Neuronal stem cell (in vitro differentiated cells): ENCODE data around the gene MAML2.

ENCODE experiments used
- DNase-seq: peaks from one replicate; pipeline ENCODE4 v3.0.0-alpha.2; 2013; ENCODE audit warnings: low spot score
- H2AFZ ChIP-seq: one replicate; pipeline ENCODE4 v1.6.1; 2013; ENCODE audit warnings: mild to moderate bottlenecking, low read length, inconsistent platforms
- H2AK5ac ChIP-seq: 2 replicates; pipeline ENCODE4 v1.6.1; 2013; ENCODE audit warnings: low read depth, mild to moderate bottlenecking, inconsistent platforms, low read length, moderate library complexity, mixed read lengths
- H2BK120ac ChIP-seq: 2 replicates; pipeline ENCODE4 v1.6.1; 2013; ENCODE audit warnings: low read depth, mild to moderate bottlenecking, inconsistent platforms, low read length, moderate library complexity, mixed read lengths
- H2BK12ac ChIP-seq: one replicate; pipeline ENCODE4 v1.6.1; 2013; ENCODE audit warnings: low read length, inconsistent platforms
- H2BK15ac ChIP-seq: 2 replicates; pipeline ENCODE4 v1.6.1; 2013; ENCODE audit warnings: mild to moderate bottlenecking, low read length, inconsistent platforms, mixed read lengths
- H2BK5ac ChIP-seq: one replicate; pipeline ENCODE4 v1.6.1; 2013; ENCODE audit warnings: inconsistent platforms, mild to moderate bottlenecking, low read length, moderate library complexity
- H3K14ac ChIP-seq: one replicate; pipeline ENCODE4 v1.6.1; 2013; ENCODE audit warnings: low read length, inconsistent platforms
- H3K18ac ChIP-seq: 2 replicates; pipeline ENCODE4 v1.6.1; 2013; ENCODE audit warnings: low read length, inconsistent platforms
- H3K23ac ChIP-seq: 2 replicates; pipeline ENCODE4 v1.6.1; 2013; ENCODE audit warnings: low read depth, mild to moderate bottlenecking, mixed read lengths, low read length, inconsistent platforms; ENCODE audit not compliant: poor library complexity
- H3K27ac ChIP-seq: replicated peaks from 3 replicates; pipeline ENCODE4 v1.5.1; 2013; ENCODE audit warnings: low read length, inconsistent platforms
- H3K27me3 ChIP-seq, 3 experiments: 2 replicates each; pipeline ENCODE4 v1.6.1; 2013; ENCODE audit warnings: low read length in 3 of 3, mild to moderate bottlenecking in 2 of 3, inconsistent platforms in 1 of 3, low read depth in 1 of 3, mixed read lengths in 1 of 3, moderate library complexity in 1 of 3; ENCODE audit not compliant: control insufficient read depth in 3 of 3, insufficient read depth in 3 of 3
- H3K36me3 ChIP-seq, 2 donors: replicated peaks in 1 of 2; 2 replicates each; pipeline ENCODE4 v1.6.1; 2013; ENCODE audit warnings: low read length in 2 of 2; ENCODE audit not compliant: control insufficient read depth in 2 of 2, insufficient read depth in 2 of 2
- H3K4ac ChIP-seq: 2 replicates; pipeline ENCODE4 v1.6.1; 2013; ENCODE audit warnings: inconsistent platforms, mild to moderate bottlenecking, low read length, moderate library complexity
- H3K4me1 ChIP-seq, 2 donors: 1 replicate in 1 of 2; 2 replicates in 1 of 2; pipeline ENCODE4 v1.6.1; 2013; ENCODE audit warnings: low read length in 2 of 2, low read depth in 1 of 2; ENCODE audit not compliant: control insufficient read depth in 2 of 2, insufficient read depth in 1 of 2
- H3K4me2 ChIP-seq: one replicate; pipeline ENCODE4 v1.6.1; 2013; ENCODE audit warnings: mild to moderate bottlenecking, low read length, inconsistent platforms; ENCODE audit not compliant: insufficient read depth, poor library complexity, severe bottlenecking
- H3K4me3 ChIP-seq, 2 donors: 2 replicates each; pipeline ENCODE4 v1.5.1; 2013; ENCODE audit warnings: low read length in 2 of 2, mild to moderate bottlenecking in 2 of 2, inconsistent platforms in 1 of 2, moderate library complexity in 1 of 2
- H3K79me1 ChIP-seq: one replicate; pipeline ENCODE4 v1.6.1; 2013; ENCODE audit warnings: low read depth, mild to moderate bottlenecking, inconsistent platforms, low read length, moderate library complexity
- H3K9ac ChIP-seq: one replicate; pipeline ENCODE4 v1.6.1; 2013; ENCODE audit warnings: mild to moderate bottlenecking, low read depth, low read length, inconsistent platforms; ENCODE audit not compliant: poor library complexity
- H3K9me3 ChIP-seq, 2 donors: replicated peaks in 1 of 2; 2 replicates each; pipeline versions ENCODE3 to v1.6.1; 2013; ENCODE audit warnings: low read length in 2 of 2, mild to moderate bottlenecking in 2 of 2, inconsistent platforms in 1 of 2, low read depth in 1 of 2, mixed read lengths in 1 of 2, moderate library complexity in 1 of 2; ENCODE audit not compliant: control insufficient read depth in 2 of 2, insufficient read depth in 1 of 2
- H4K8ac ChIP-seq: one replicate; pipeline ENCODE4 v1.6.1; 2013; ENCODE audit warnings: low read depth, mild to moderate bottlenecking, inconsistent platforms, low read length, moderate library complexity
- H4K91ac ChIP-seq: one replicate; pipeline ENCODE4 v1.6.1; 2013; ENCODE audit warnings: low read length, low read depth, mild to moderate bottlenecking, inconsistent platforms; ENCODE audit not compliant: poor library complexity
- WGBS, 2 donors: extraction: QIAGEN DNeasy Blood & Tissue Kit; methylation state at CpG; one replicate each; pipeline ENCODE4 v1.1.7; 2013; ENCODE audit warnings: missing lambda C conversion rate in 2 of 2, mixed read lengths in 1 of 2; ENCODE audit not compliant: insufficient read length in 2 of 2, insufficient replicate concordance in 1 of 2; ENCODE audit errors: extremely low coverage in 2 of 2; 5-methylcytosine and 5-hydroxymethylcytosine counted together

MAML2 gene

GRCh38 chr11:96074551-96075310 lies 268.3 kb downstream of the MAML2 start:
- H3K4me3 ChIP-seq, result no peak overlapping the region
- peaks cover 0 to 4% of the 10 kb centered on the region in 2 donors for H3K36me3 ChIP-seq
- no peak overlapping the region for H3K14ac ChIP-seq
- no peak overlapping the region for H2BK5ac ChIP-seq
- no peak overlapping the region for H2BK120ac ChIP-seq
- H2BK15ac ChIP-seq, result no peak overlapping the region
- H2AFZ ChIP-seq, result no peak overlapping the region
- no peak overlapping the region for H2BK12ac ChIP-seq
- no peak overlapping the region for H3K18ac ChIP-seq
- H4K8ac ChIP-seq, result no peak overlapping the region
- H3K79me1 ChIP-seq, result no peaks in the 10 kb centered on the region
- no peak overlapping the region for H3K4ac ChIP-seq
- H3K27ac ChIP-seq, result no peak overlapping the region
- H2AK5ac ChIP-seq, result no peak overlapping the region
- no peak overlapping the region for H4K91ac ChIP-seq
- no peaks in the 10 kb centered on the region for H3K27me3 ChIP-seq
- DNase-seq, result no peak
- peaks cover 0 to 14% of the 10 kb centered on the region in 2 donors for H3K4me1 ChIP-seq
- no peak overlapping the region for H3K9ac ChIP-seq
- no peak overlapping the region for H3K4me2 ChIP-seq
- H3K23ac ChIP-seq, result no peak overlapping the region
- no CpG with 5 or more reads among the region's 11 CpGs for WGBS, 2 donors
- peaks cover 0 to 3% of the 10 kb centered on the region in 2 donors for H3K9me3 ChIP-seq

GRCh38 chr11:96073536-96073935 lies 269.5 kb downstream of the MAML2 start:
- H3K9ac ChIP-seq, result no peak overlapping the region
- H3K14ac ChIP-seq, result no peak overlapping the region
- H3K4me1 ChIP-seq, result peaks cover 0 to 14% of the 10 kb centered on the region in 2 donors
- DNase-seq, result no peak
- H4K8ac ChIP-seq, result no peak overlapping the region
- H2AFZ ChIP-seq, result no peak overlapping the region
- no peak overlapping the region for H4K91ac ChIP-seq
- H3K4me2 ChIP-seq, result no peak overlapping the region
- H2BK120ac ChIP-seq, result no peak overlapping the region
- no peak overlapping the region for H3K27ac ChIP-seq
- peaks cover 0 to 3% of the 10 kb centered on the region in 2 donors for H3K9me3 ChIP-seq
- H2BK5ac ChIP-seq, result no peak overlapping the region
- H3K36me3 ChIP-seq, result peaks cover 0 to 4% of the 10 kb centered on the region in 2 donors
- no peaks in the 10 kb centered on the region for H3K27me3 ChIP-seq
- H3K23ac ChIP-seq, result no peak overlapping the region
- no peak overlapping the region for H3K4ac ChIP-seq
- no peak overlapping the region for H2BK15ac ChIP-seq
- H3K4me3 ChIP-seq, result no peak overlapping the region
- no peak overlapping the region for H2AK5ac ChIP-seq
- WGBS, 2 donors, result no CpG with 5 or more reads among the region's 6 CpGs
- H3K18ac ChIP-seq, result no peak overlapping the region
- H3K79me1 ChIP-seq, result no peaks in the 10 kb centered on the region
- H2BK12ac ChIP-seq, result no peak overlapping the region

- Histone ChIP-seq H3K36me3 (peaks cover 0 to 4% of the 10 kb centered on the region in 2 donors), H3K14ac (no peak overlapping the region), H3K27ac (no peak overlapping the region), H3K4me3 (no peak overlapping the region), H2BK5ac (no peak overlapping the region), H4K91ac (no peak overlapping the region), H3K4me2 (no peak overlapping the region), H4K8ac (no peak overlapping the region), H3K9me3 (peaks cover 0 to 3% of the 10 kb centered on the region in 2 donors), H2BK12ac (no peak overlapping the region), H2AFZ (no peak overlapping the region), H3K79me1 (no peaks in the 10 kb centered on the region), H3K4me1 (peaks cover 0 to 14% of the 10 kb centered on the region in 2 donors), H3K18ac (no peak overlapping the region), H3K23ac (no peak overlapping the region), H3K27me3 (no peaks in the 10 kb centered on the region), H3K4ac (no peak overlapping the region), H3K9ac (no peak overlapping the region), H2AK5ac (no peak overlapping the region), H2BK15ac (no peak overlapping the region), H2BK120ac (no peak overlapping the region)
- DNase-seq, result no peak
- no CpG with 5 or more reads among the region's 7 CpGs for WGBS, 2 donors
These were observed 270.4 kb downstream of the MAML2 start for GRCh38 chr11:96072592-96072991.

- Histone ChIP-seq H3K14ac (no peak overlapping the region), H3K36me3 (peaks cover 0 to 4% of the 10 kb centered on the region in 2 donors), H3K23ac (no peak overlapping the region), H3K18ac (peak overlapping the region; percentile 15), H4K91ac (no peak overlapping the region), H2BK5ac (no peak overlapping the region), H2BK120ac (no peak overlapping the region), H3K4me1 (peaks cover 0 to 3% of the 10 kb centered on the region in 2 donors), H2AFZ (no peak overlapping the region), H3K27me3 (no peaks in the 10 kb centered on the region), H3K4me2 (no peak overlapping the region), H3K79me1 (no peaks in the 10 kb centered on the region), H3K27ac (no peak overlapping the region), H2BK12ac (no peak overlapping the region), H2AK5ac (no peak overlapping the region), H3K9ac (no peak overlapping the region), H3K4ac (no peak overlapping the region), H3K9me3 (peaks cover 0 to 6% of the 10 kb centered on the region in 2 donors), H2BK15ac (no peak overlapping the region), H3K4me3 (no peak overlapping the region), H4K8ac (no peak overlapping the region)
- no CpG with 5 or more reads among the region's 8 CpGs for WGBS, 2 donors
- DNase-seq, result no peak
These were observed 272.5 kb downstream of the MAML2 start for GRCh38 chr11:96070453-96070852.
